AG08396 (cell line): ENCODE data around the gene LAMTOR3.
"Not testable (repeated sequence)": the region's sequence is repeated elsewhere in the genome, so short reads cannot be mapped to it uniquely, and the experiment has no call there.

Source experiments
- DNase-seq: peaks from one replicate; pipeline ENCODE4 v3.0.0; 2012; ENCODE audit warnings: low spot score, mixed read lengths

Gene LAMTOR3

DNA sequence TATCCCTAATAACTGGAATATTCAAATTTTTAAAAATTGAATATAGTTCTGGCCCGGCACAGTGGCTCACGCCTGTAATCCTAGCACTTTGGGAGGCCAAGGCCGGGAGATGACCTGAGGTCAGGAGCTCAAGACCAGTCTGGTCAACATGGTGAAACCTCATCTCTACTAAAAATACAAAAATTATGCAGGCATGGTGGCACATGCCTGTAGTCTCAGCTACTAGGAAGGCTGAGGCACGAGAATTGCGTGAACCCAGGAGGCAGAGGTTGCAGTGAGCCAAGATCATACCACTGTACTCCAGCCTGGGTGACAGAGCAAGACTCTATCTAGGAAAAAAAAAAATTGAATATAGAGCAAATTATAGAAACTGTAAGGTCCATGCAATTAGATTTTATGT is 64.2 kb downstream of the LAMTOR3 start:
- not testable (repeated sequence) for DNase-seq

DNA sequence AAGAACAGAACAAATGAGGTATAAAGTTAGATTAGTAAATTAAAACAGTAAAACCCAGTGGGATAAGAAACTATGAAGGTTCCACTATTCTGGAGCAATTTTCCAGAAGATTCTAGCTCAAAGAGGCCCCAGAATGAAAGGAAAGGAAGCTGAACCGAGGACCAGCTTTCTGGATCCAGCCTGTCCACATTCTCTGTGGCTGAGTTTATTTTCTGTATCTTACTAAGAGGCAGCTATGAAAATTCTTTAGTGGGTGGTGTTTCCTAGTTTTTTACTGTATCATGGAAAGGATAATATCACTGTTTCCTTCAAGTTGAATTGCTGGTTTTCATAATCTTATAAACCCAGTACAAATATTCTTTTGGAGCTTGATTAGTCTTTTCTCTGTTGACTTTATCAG is 65.8 kb downstream of the LAMTOR3 start:
- DNase-seq: no peak
